Lung (tissue), 12 donors: ENCODE measurements around the gene HTR1D. TPM values are rescaled to one million over a fixed set of nuclear protein-coding genes. Genes with fewer than 3 reads are reported as not detected.
"Not testable (repeated sequence)": the region's sequence is repeated elsewhere in the genome, so short reads cannot be mapped to it uniquely, and the experiment has no call there.

Source experiments
- ATAC-seq: fragments of 200-7000 bp; cut with Tn5 transposase; one replicate; pipeline ENCODE4 v1.9.1; 2020; ENCODE audit warnings: moderate number of reproducible peaks; ENCODE audit not compliant: insufficient read depth, low FRiP score
- DNase-seq, 3 donors: peaks; one replicate each; pipeline ENCODE4 v3.0.0-alpha.2; 2013 to 2017
- H3K27ac ChIP-seq, 2 donors: one replicate each; pipeline ENCODE4 v1.5.1; 2013; ENCODE audit warnings: mild to moderate bottlenecking in 2 of 2, moderate library complexity in 2 of 2, control low read depth in 1 of 2, inconsistent platforms in 1 of 2, low read depth in 1 of 2, low read length in 1 of 2
- H3K27me3 ChIP-seq, 3 donors: one replicate each; pipeline ENCODE4 v1.5.1; 2013; ENCODE audit warnings: low read length in 2 of 3; ENCODE audit not compliant: control insufficient read depth in 3 of 3, insufficient read depth in 3 of 3
- H3K36me3 ChIP-seq, 4 donors: one replicate each; pipeline ENCODE4 v1.5.1; 2013; ENCODE audit warnings: low read length in 4 of 4, mild to moderate bottlenecking in 1 of 4, moderate library complexity in 1 of 4; ENCODE audit not compliant: control insufficient read depth in 4 of 4, insufficient read depth in 4 of 4
- H3K4me1 ChIP-seq, 5 donors: one replicate each; pipeline ENCODE4 v1.5.1; 2013; ENCODE audit warnings: low read length in 5 of 5, mild to moderate bottlenecking in 2 of 5, moderate library complexity in 1 of 5; ENCODE audit not compliant: control insufficient read depth in 5 of 5, insufficient read depth in 5 of 5
- H3K4me3 ChIP-seq: one replicate; pipeline ENCODE4 v1.5.1; 2013; ENCODE audit warnings: mild to moderate bottlenecking, control low read depth, moderate library complexity
- H3K9ac ChIP-seq, 2 donors: one replicate each; pipeline ENCODE4 v1.5.1; 2013; ENCODE audit warnings: low read length in 2 of 2, control low read depth in 1 of 2; ENCODE audit not compliant: insufficient read depth in 1 of 2
- H3K9me3 ChIP-seq, 4 donors: one replicate each; pipeline ENCODE4 v1.5.1; 2013; ENCODE audit warnings: low read length in 3 of 4, mild to moderate bottlenecking in 1 of 4, moderate library complexity in 1 of 4; ENCODE audit not compliant: control insufficient read depth in 4 of 4, insufficient read depth in 3 of 4
- CTCF ChIP-seq: IDR thresholded peaks from 2 replicates; pipeline ENCODE4 v1.5.1; 2012; ENCODE audit warnings: mild to moderate bottlenecking; ENCODE audit errors: control extremely low read depth, extremely low read depth
- WGBS, 2 donors: extraction: QIAGEN DNeasy Blood & Tissue Kit; methylation state at CpG; one replicate each; pipeline ENCODE4 v1.1.7; 2013; 5-methylcytosine and 5-hydroxymethylcytosine counted together
- polyA plus RNA-seq, 2 donors: library from polyadenylated mRNA; stranded (reverse); fragments of 200-250 nt; gene quantifications; one replicate each; pipeline ENCODE4 v1.2.1, GENCODE V29; 2013
- total RNA-seq, 2 donors: library from RNA; depleted of rRNA in 1 of 2; stranded (reverse); fragments of >200 nt in 1 of 2; gene quantifications; one replicate each; pipeline ENCODE4 v1.2.1, GENCODE V29; 2014 to 2021
- donor health status: control.
- donor health status: control.
- donor health status: Bipolar disorder and iron deficiency.
- donor health status: healthy.
- donor health status: DM: yes; HTN: yes; CAD: no.

The HTR1D gene
- total and polyA plus RNA-seq, 4 donors, result 0.18 to 0.30 (median 0.25) TPM; not detected in 1

DNA sequence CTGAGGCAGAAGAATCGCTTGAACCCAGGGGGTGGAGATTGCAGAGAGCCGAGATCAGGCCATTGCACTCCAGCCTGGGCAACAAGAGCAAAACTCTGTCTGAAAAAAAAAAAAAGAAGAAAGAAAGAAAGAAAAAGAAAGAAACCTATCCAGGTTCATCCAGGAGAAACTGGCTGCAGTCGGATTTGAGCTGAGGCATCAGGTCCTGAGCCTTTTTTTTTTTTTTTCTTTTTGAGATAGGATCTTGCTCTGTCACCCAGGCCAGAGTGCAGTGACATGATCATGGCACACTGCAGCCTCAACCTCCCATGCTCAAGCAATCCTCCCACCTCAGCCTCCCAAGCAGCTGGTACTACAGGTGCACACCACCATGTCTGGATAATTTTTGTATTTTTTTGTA, 26.1 kb downstream of the HTR1D start:
- no peaks in the 10 kb centered on the region for H3K36me3 ChIP-seq
- no peaks in the 10 kb centered on the region for H3K4me1 ChIP-seq
- no peak overlapping the region for H3K27ac ChIP-seq
- DNase-seq (no peak), ATAC-seq (no peak)
- H3K4me3 ChIP-seq, result no peak overlapping the region
- H3K9ac ChIP-seq, result no peak overlapping the region
- no peaks in the 10 kb centered on the region for H3K9me3 ChIP-seq
- TF ChIP-seq CTCF, result no peak
- no peaks in the 10 kb centered on the region for H3K27me3 ChIP-seq
- 93 to 97% methylated on average over 3 of the region's 3 CpGs for WGBS, 2 donors

DNA sequence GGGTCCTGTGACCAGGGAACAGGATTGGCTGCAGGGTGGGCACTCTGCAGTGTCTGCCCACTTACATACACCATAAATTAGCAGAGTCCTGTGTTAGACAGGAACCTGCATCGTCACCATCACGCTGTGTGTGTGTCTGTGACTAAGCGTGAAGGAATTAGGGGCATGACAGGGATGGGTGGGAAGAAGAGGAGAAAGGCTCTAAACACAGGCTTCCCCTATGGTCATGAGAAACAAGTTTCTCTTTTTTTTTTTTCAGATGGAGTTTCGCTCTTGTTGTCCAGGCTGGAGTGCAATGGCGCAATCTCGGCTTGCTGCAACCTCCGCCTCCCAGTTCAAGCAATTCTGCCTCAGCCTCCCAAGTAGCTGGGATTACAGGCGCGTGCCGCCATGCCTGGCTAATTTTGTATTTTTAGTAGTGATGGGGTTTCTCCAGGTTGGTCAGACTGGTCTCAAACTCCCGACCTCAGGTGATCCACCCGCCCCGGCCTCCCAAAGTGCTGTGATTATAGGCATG, 28.3 kb downstream of the HTR1D start:
- H3K9ac ChIP-seq, ATAC-seq, H3K4me3 ChIP-seq, H3K27me3 ChIP-seq, H3K27ac ChIP-seq, H3K36me3 ChIP-seq, DNase-seq, H3K4me1 ChIP-seq, H3K9me3 ChIP-seq: not testable (repeated sequence)
- WGBS, 2 donors, result 88% methylated on average over 13 of the region's 13 CpGs

GRCh38 chr1:23188434-23188884, 28.8 kb downstream of the HTR1D start:
- H3K36me3 ChIP-seq, result no peaks in the 10 kb centered on the region
- WGBS, 2 donors, result 65 to 80% methylated on average over 6 of the region's 6 CpGs
- no peak overlapping the region for H3K27ac ChIP-seq
- no peaks in the 10 kb centered on the region for H3K9me3 ChIP-seq
- ATAC-seq, result no peak
- H3K4me1 ChIP-seq, result no peaks in the 10 kb centered on the region
- no peak for TF ChIP-seq CTCF
- H3K4me3 ChIP-seq, result no peak overlapping the region
- peaks cover 0 to 8% (median 0%) of the 10 kb centered on the region in 3 donors for H3K27me3 ChIP-seq
- no peak overlapping the region for H3K9ac ChIP-seq
- no peak for DNase-seq

GRCh38 chr1:23187637-23188036, 29.7 kb downstream of the HTR1D start:
- ATAC-seq (no peak), DNase-seq (no peak)
- H3K9me3 ChIP-seq, result no peaks in the 10 kb centered on the region
- 71 to 94% methylated on average over 5 of the region's 5 CpGs for WGBS, 2 donors
- H3K4me3 ChIP-seq, result no peak overlapping the region
- no peaks in the 10 kb centered on the region for H3K4me1 ChIP-seq
- H3K27me3 ChIP-seq, result peaks cover 0 to 10% (median 0%) of the 10 kb centered on the region in 3 donors
- TF ChIP-seq CTCF, result no peak
- no peak overlapping the region for H3K9ac ChIP-seq
- H3K36me3 ChIP-seq, result no peaks in the 10 kb centered on the region
- H3K27ac ChIP-seq, result no peak overlapping the region
